Motor neuron (in vitro differentiated cells): ENCODE data around the gene CMTM8. TPM values are rescaled to one million over a fixed set of nuclear protein-coding genes. Genes with fewer than 3 reads are reported as not detected.

ENCODE experiments used
- total RNA-seq, 8 experiments: library from RNA; unstranded; fragments of 300-600 nt; gene quantifications; 2 replicates each; pipeline versions ENCODE4 v1.2.3 to v1.2.4, GENCODE V29; 2022

Gene CMTM8
- total RNA-seq, 8 experiments from 2014 or later = 0.40 to 2.4 (median 1.3) TPM

Other genes starting within 250 kb of the CMTM8 start
- gene GPD1L, start 132.1 kb upstream of the CMTM8 start, total RNA-seq = 10 to 100 TPM in 2 of 8 experiments, 1 to 10 TPM in 6; 5.0 to 33.2 (median 8.5) TPM
- 10 to 100 TPM in 2 of 8 experiments, 1 to 10 TPM in 6; 1.2 to 48.2 (median 5.4) TPM for gene CMTM7, start 153.2 kb downstream of the CMTM8 start, total RNA-seq